Smooth muscle cell (in vitro differentiated cells): ENCODE data around the gene CHST5. TPM values are rescaled to one million over a fixed set of nuclear protein-coding genes. Genes with fewer than 3 reads are reported as not detected.

Source experiments
- DNase-seq: peaks from one replicate; lab custom pipeline; 2025; ENCODE audit not compliant: unreplicated experiment; lab: John Stamatoyannopoulos, UW
- H2AFZ ChIP-seq: fragments of 200-600 bp; sonication (generic); 2 replicates; pipeline ENCODE4 v1.6.0; 2016; ENCODE audit warnings: antibody characterized with exemption, low read depth, mild to moderate bottlenecking
- H3F3A ChIP-seq: fragments of 200-600 bp; sonication (generic); 2 replicates; pipeline ENCODE4 v1.6.0; 2017; ENCODE audit warnings: antibody characterized with exemption, low read depth
- H3K27ac ChIP-seq: fragments of 200-600 bp; sonication (generic); 2 replicates; pipeline ENCODE4 v1.5.1; 2016; ENCODE audit warnings: low read depth, mild to moderate bottlenecking
- H3K27me3 ChIP-seq: fragments of 200-600 bp; sonication (generic); 2 replicates; pipeline ENCODE4 v1.6.1; 2016; ENCODE audit warnings: low read depth, mild to moderate bottlenecking
- H3K36me3 ChIP-seq: fragments of 200-600 bp; sonication (generic); 2 replicates; pipeline ENCODE4 v1.5.1; 2016; ENCODE audit warnings: low read depth
- H3K4me1 ChIP-seq: fragments of 200-600 bp; sonication (generic); 2 replicates; pipeline ENCODE4 v1.5.1; 2016; ENCODE audit warnings: low read depth
- H3K4me2 ChIP-seq: fragments of 200-600 bp; sonication (generic); 2 replicates; pipeline ENCODE4 v1.6.0; 2016; ENCODE audit warnings: mild to moderate bottlenecking
- H3K4me3 ChIP-seq: fragments of 200-600 bp; sonication (generic); 2 replicates; pipeline ENCODE4 v1.5.1; 2016; ENCODE audit warnings: mild to moderate bottlenecking
- H3K79me2 ChIP-seq: fragments of 200-600 bp; sonication (generic); 2 replicates; pipeline ENCODE4 v1.6.0; 2016; ENCODE audit warnings: low read depth, mild to moderate bottlenecking
- H3K9ac ChIP-seq: fragments of 200-600 bp; sonication (generic); 2 replicates; pipeline ENCODE4 v1.6.0; 2016; ENCODE audit warnings: low read depth
- H3K9me3 ChIP-seq: fragments of 200-600 bp; sonication (generic); replicated peaks from 2 replicates; pipeline ENCODE4 v1.5.1; 2016; ENCODE audit warnings: low read depth
- H4K20me1 ChIP-seq: fragments of 200-600 bp; sonication (generic); 2 replicates; pipeline ENCODE4 v1.6.0; 2016; ENCODE audit warnings: low read depth
- WGBS: methylation state at CpG from one replicate; pipeline ENCODE4 v1.1.7; 2016; ENCODE audit warnings: low lambda C conversion rate; 5-methylcytosine and 5-hydroxymethylcytosine counted together
- polyA plus RNA-seq: library from polyadenylated mRNA; unstranded; fragments of >200 nt; fragmentation: Nextera tagmentation; extraction: Ambion mirVana; gene quantifications from 2 replicates; pipeline ENCODE4 v1.2.1, GENCODE V29; 2016
- total RNA-seq: library from RNA; depleted of rRNA; stranded (reverse); fragments of >200 nt; gene quantifications from 2 replicates; pipeline ENCODE4 v1.2.3, GENCODE V29; 2014
- TF ChIP-seq, protein P1 (sequence below): fragments of 200-600 bp; sonication (generic); IDR thresholded peaks from 2 replicates; pipeline ENCODE4 v1.5.1; 2017; ENCODE audit warnings: borderline replicate concordance, mild to moderate bottlenecking, antibody characterized with exemption; ENCODE audit not compliant: insufficient read depth, poor library complexity, severe bottlenecking

Gene CHST5
- total and polyA plus RNA-seq, 2 experiments from 2014 or later: not detected

DNA sequence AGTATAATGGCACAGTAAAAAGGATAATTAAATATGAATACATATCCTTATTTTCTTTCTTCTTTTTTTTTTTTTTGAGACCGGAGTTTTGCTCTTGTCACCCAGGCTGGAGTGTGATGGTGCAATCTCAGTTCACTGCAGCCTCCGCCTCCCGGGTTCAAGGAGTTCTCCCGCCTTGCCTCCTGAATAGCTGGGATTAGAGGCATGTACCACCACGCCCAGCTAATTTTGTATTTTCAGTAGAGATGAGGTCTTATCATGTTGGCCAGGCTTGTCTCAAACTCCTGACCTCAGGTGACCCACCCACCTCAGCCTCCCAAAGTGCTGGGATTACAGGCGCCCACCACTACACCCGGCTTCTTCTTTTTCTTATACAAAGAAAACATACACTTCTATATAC lies 42.3 kb upstream of the CHST5 start:
- Histone ChIP-seq H3K27me3 (no peaks in the 10 kb centered on the region), H3K9me3 (no peaks in the 10 kb centered on the region), H3K4me3 (no peak overlapping the region), H4K20me1 (peaks cover 36% of the 10 kb centered on the region), H3K79me2 (no peaks in the 10 kb centered on the region), H3K4me1 (no peaks in the 10 kb centered on the region), H3K9ac (no peak overlapping the region), H3K4me2 (no peak overlapping the region), H3K27ac (no peak overlapping the region), H3K36me3 (peaks cover 21% of the 10 kb centered on the region), H3F3A (no peaks in the 10 kb centered on the region), H2AFZ (no peak overlapping the region)
- WGBS: 97% methylated on average over 7 of the region's 7 CpGs
- DNase-seq: no peak
- TF ChIP-seq, protein P1, sequence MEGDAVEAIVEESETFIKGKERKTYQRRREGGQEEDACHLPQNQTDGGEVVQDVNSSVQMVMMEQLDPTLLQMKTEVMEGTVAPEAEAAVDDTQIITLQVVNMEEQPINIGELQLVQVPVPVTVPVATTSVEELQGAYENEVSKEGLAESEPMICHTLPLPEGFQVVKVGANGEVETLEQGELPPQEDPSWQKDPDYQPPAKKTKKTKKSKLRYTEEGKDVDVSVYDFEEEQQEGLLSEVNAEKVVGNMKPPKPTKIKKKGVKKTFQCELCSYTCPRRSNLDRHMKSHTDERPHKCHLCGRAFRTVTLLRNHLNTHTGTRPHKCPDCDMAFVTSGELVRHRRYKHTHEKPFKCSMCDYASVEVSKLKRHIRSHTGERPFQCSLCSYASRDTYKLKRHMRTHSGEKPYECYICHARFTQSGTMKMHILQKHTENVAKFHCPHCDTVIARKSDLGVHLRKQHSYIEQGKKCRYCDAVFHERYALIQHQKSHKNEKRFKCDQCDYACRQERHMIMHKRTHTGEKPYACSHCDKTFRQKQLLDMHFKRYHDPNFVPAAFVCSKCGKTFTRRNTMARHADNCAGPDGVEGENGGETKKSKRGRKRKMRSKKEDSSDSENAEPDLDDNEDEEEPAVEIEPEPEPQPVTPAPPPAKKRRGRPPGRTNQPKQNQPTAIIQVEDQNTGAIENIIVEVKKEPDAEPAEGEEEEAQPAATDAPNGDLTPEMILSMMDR: no peak

DNA sequence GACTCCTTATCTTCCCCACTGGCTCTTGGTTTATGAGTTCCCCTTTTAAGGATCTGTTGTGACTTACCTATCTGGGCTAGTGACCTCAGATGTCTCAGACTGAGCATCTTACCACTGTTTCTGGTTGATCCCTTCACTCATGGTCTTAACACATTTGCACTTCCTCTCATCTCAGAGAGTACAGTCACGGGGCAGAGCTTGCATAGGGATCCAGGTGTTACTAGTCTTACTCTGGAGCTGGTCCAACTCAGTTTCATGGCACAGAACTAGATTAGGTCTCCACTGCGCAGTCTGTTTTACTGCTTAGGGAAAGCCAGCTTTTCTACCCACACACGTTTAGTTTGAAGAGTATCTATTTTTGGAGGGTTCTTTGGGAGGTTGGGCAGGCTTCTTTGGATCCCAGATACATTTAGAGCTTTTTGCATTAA lies 40.5 kb upstream of the CHST5 start:
- no peaks in the 10 kb centered on the region for H3K4me1 ChIP-seq
- 85% methylated on average over 3 of the region's 3 CpGs for WGBS

DNA sequence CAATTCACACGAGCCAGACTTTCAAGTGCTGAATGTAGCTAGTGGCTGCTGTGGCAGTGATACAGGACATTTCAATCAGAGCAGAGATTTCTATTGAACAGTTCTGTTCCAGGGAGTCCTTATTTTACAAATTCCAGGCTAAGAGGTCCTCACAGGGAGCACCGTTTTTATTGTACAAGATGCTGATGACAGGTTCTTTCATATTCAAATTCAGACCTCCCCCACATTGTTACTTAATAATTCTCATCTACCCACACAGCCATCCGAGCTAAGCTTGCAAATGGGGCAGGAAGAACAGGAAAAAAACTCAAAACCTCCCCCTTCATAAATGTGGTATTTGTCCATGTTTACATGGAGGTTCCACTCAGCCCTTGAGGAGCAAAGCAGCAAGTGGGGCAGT lies 40.0 kb upstream of the CHST5 start:
- no peaks in the 10 kb centered on the region for H3K79me2 ChIP-seq
- H4K20me1 ChIP-seq: peaks cover 59% of the 10 kb centered on the region
- H3K9me3 ChIP-seq: no peaks in the 10 kb centered on the region
- TF ChIP-seq, protein P1: no peak
- no peaks in the 10 kb centered on the region for H3K4me1 ChIP-seq
- no peaks in the 10 kb centered on the region for H3K27me3 ChIP-seq
- no peak overlapping the region for H3K4me3 ChIP-seq
- no peak overlapping the region for H3K4me2 ChIP-seq
- no peak overlapping the region for H3K27ac ChIP-seq
- DNase-seq: no peak
- H3F3A ChIP-seq: no peaks in the 10 kb centered on the region
- peaks cover 21% of the 10 kb centered on the region for H3K36me3 ChIP-seq
- H2AFZ ChIP-seq: no peak overlapping the region
- WGBS: 80% methylated on average over 3 of the region's 3 CpGs
- no peak overlapping the region for H3K9ac ChIP-seq

More for the DNA sequence above, 40.5 kb upstream of the CHST5 start:
- no peak overlapping the region for H3K27ac ChIP-seq
- peaks cover 54% of the 10 kb centered on the region for H4K20me1 ChIP-seq
- H3K4me2 ChIP-seq: no peak overlapping the region
- TF ChIP-seq, protein P1: no peak
- no peak overlapping the region for H3K9ac ChIP-seq
- no peaks in the 10 kb centered on the region for H3F3A ChIP-seq
- H3K79me2 ChIP-seq: no peaks in the 10 kb centered on the region
- H3K9me3 ChIP-seq: no peaks in the 10 kb centered on the region
- H3K36me3 ChIP-seq: peaks cover 21% of the 10 kb centered on the region
- no peak overlapping the region for H2AFZ ChIP-seq
- H3K4me3 ChIP-seq: no peak overlapping the region
- no peaks in the 10 kb centered on the region for H3K27me3 ChIP-seq
- DNase-seq: no peak

DNA sequence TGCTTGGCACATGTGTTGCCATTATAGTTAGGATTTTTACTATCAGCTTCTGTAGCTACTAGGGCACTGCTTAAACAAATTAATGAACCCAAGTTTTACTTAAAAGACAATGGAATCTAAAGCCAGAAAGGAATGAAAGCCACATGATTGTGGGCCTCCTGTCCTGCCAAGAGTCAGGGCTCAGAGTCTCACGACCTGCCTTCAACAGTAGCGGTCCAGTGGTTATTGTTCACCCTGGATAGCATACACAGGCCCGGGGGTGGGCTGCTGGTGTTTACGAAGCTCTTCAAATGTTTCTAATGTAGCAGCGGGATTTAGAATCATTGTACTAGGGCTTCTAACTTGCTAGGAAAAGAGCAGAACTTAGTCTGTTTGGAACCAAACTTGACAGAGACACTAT lies 38.0 kb upstream of the CHST5 start:
- H3K9ac ChIP-seq: no peak overlapping the region
- TF ChIP-seq, protein P1: no peak
- H3K4me1 ChIP-seq: no peaks in the 10 kb centered on the region
- H3K27ac ChIP-seq: no peak overlapping the region
- peaks cover 79% of the 10 kb centered on the region for H4K20me1 ChIP-seq
- peaks cover 11% of the 10 kb centered on the region for H3K36me3 ChIP-seq
- no peaks in the 10 kb centered on the region for H3K9me3 ChIP-seq
- 94% methylated on average over 5 of the region's 5 CpGs for WGBS
- H3K4me2 ChIP-seq: no peak overlapping the region
- no peaks in the 10 kb centered on the region for H3K27me3 ChIP-seq
- H2AFZ ChIP-seq: no peak overlapping the region
- H3K79me2 ChIP-seq: peaks cover 17% of the 10 kb centered on the region
- no peak for DNase-seq
- no peaks in the 10 kb centered on the region for H3F3A ChIP-seq
- H3K4me3 ChIP-seq: no peak overlapping the region
